Stimulated activated CD4-positive, alpha-beta T cell treated with anti-CD3 and anti-CD28 coated beads, Interleukin-4, amount 100 ng/mL, for 1 hour (primary cell): ENCODE data around the gene FAM186B.
"Not testable (repeated sequence)": the region's sequence is repeated elsewhere in the genome, so short reads cannot be mapped to it uniquely, and the experiment has no call there.

ENCODE experiments used
- DNase-seq: peaks from one replicate; pipeline ENCODE4 v3.0.0-alpha.2; 2020

The FAM186B gene

DNA sequence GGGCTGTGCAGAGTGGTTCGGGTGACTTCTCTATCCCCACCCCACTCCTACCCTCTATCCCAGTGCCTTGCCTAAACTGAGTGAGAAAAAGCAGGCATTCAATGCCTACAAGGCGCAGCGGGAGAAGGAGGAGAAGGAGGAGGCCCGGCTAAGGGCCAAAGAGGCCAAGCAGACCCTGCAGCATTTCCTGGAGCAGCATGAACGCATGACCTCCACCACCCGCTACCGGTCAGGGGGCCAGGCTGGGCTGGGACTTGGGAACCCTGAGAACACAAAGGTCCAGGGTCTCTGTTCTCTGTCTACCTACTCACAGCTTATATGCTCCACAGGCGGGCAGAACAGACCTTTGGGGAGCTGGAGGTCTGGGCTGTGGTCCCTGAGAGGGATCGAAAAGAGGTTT, 29.6 kb upstream of the FAM186B start:
- no peak for DNase-seq

DNA sequence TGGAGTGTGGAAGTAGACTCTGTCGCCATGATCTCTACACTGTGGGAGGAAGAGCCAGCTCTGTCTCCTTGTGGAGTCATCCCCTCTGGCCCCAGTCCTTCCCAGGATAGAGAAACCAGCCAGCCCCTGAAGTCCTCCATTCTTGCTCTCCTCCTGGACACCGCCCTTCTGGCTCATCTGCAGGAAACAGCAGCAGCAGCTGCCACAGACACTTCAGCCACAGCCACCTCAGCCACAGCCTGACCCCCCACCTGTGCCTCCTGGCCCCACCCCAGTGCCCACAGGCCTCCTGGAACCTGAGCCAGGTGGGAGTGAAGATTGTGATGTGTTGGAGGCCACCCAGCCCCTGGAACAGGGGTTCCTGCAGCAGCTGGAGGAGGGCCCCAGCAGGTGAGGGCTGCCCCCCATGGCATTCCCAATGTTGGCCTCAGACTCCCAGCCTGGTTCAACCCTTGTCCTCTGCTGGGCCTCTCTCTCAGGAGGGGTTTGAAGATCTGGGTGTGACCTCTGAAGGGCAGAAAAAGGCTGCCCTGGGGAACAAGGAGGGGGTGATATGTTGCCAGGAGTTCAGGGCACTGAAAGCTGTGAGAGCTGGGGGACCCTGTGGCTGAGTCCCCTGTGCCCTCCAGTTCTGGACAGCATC, 28.4 kb upstream of the FAM186B start:
- DNase-seq = no peak

GRCh38 chr12:49632986-49633702, 27.7 kb upstream of the FAM186B start:
- no peak for DNase-seq

- no peak for DNase-seq
These were observed 27.0 kb upstream of the FAM186B start for GRCh38 chr12:49632401-49632800.

DNA sequence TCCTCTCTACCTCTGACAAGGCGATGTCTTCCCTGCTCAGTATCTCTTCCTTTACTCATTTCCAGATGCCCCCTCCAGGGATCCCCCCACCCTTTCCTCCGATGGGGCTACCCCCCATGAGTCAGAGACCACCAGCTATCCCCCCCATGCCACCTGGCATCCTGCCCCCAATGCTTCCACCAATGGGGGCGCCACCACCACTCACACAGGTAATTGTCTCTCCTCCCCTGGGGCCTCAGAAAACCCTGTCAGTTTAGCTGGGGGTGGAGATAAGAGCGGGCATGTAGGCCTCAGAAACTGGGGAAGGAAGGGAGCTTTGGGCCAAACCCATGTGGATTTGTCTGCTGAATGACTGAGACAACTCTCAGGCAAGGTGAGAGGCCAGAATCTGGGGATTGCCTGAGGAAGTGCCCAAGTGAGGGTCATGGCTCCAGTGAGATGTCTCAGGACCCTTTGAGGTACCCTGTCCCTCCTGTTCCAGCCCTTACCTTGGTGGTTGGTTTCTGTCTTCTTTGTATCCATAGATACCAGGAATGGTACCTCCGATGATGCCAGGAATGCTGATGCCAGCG, 26.0 kb upstream of the FAM186B start:
- no peak for DNase-seq

DNA sequence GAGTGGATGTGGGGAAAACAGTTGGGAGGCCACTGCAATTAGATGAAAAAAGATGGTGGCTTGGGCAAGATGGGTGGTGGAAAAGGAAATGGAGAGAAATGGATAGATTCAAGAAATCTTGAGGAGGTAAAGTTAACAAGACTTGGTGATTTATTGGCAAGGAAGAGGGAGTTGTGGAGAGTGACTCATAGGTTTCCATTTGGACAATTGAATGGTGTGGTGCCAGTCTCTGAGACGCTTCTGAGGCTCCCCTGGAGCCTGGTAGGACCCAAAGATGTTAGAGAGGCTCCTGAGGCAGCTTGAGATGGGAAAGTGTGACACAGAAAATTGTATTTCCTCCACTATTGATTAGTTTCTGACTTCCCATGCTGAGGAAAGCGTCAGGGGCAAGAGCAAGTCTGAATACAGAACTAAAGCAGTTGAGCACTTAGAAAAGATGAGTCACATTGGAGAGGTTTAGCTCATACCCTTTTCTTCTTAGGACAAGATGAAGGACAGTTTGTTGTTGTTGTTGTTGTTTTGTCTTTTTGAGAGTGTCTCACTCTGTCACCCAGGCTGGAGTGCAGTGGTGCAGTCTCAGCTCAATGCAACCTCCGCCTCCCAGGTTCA, 22.4 kb upstream of the FAM186B start:
- no peak for DNase-seq

- no peak for DNase-seq
These were observed 21.4 kb upstream of the FAM186B start for GRCh38 chr12:49626836-49627235.

DNA sequence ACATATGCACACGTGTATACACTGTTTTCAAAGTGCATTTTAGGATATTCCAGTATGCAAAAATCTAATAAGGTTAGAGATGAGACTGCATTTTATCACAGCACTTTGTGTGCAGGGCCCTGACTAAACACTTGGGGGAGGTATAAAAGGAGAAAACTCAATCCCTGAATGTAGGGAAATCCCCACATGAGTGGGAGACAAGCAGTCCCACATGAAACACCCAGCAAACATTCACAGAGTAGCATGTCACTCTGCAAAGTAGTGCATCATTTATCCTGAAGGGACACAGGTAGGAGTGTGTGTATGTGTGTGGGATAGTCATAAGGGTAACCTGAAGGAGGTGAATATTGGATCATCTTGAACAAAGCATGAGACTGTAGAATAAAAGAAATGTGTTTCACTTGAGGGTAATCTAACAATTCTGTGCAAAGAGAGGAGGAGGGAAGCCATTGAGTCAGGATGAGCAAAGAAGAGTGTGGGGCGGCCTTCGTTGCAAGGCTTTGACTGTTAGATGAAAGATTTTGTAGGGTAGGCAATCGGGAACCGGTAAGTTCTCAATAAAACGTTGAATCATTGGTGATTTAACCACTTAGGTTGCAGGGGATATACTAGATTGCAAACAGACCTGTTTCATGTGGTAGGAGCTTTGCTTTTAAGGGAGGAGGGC, 20.9 kb upstream of the FAM186B start:
- peak; percentile 29 for DNase-seq

DNA sequence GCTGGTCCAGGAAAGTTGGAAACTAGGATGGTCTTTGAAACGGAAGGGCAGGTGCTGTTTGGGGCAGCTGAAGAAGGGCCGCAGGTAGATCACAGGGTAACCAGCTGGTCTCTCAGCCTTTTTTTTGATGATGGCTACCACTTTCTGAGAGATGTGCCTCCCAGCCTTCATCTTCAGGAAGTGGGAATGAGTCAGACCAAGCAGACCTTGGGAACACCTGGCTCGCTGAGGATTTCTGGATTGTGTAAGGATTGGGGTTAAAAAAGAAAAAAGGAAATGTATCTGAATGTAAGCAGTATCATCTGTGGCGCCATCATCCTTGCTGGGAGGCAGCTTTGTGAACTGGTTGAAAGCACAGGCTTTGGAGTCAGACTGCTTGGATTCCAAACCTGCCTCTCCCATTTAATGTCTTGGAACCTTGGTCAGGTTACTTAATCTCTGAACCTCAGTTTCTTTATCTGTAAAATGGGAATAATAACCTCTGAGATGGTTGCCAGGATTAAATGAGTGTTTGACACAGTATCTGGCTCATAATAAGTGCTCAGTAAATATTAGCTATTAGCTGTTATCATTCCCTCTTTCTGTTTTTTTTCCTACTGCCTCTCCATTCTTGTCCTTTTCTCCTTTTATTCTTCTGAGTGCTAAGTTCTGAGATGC, 19.6 kb upstream of the FAM186B start:
- DNase-seq = no peak

- peak; percentile 85 for DNase-seq
These were observed 17.9 kb upstream of the FAM186B start, which contains the start of gene PRPF40B for GRCh38 chr12:49623142-49623904. PRPF40B (plus strand) TSS chr12:49623561; CDS start chr12:49623591, 30 bp downstream.

DNA sequence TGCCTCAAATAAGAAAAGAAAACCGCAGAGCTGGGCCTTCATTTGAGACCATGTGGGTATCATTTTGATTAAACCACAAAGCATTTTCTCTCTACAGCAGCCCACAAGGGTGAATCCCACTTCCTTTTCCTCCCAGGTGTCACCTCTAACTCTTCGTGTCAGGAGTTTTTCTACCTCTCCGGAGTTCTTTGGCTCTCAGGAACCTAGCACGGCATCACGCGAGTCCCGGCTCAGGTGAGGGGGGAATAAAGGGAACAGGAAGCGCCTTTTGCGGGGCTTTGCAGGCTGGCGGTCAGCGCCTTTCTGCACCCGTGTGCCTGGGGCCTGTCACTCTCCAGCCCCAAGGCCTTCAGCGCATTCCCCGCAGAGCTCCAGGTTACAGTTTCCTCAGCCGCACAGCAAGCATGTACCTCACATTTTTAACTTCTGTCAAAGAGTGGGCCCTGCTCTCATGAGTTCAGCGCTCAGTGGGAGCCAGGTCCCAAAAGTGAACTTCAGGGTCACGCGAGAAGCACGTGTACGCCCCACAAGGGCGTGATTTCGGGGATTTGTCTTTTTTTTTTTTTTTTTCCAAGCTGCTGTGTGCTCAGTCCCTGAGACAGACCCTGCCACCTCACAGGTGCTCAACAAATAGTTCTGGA, 17.2 kb upstream of the FAM186B start:
- peak; percentile 32 for DNase-seq

GRCh38 chr12:49621651-49622500, 16.4 kb upstream of the FAM186B start:
- no peak for DNase-seq

DNA sequence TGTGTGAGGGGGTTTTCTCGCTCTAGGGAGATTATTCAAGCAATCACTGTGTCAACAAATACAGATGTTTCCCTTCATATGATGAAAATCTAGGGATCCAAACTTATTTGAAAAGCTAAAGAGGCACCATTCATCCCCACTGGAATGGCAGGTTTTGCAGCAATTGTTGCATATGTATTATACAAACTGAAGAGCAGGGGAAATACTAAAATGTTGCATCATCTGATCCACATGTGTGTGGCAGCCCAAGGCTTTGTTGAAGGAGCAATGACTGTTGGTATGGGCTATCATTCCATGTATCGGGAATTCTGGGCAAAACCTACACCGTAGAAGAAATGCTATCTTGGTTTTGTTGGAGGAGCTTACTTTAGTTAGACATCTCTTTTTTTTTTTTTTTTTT, 13.8 kb upstream of the FAM186B start:
- DNase-seq = no peak

DNA sequence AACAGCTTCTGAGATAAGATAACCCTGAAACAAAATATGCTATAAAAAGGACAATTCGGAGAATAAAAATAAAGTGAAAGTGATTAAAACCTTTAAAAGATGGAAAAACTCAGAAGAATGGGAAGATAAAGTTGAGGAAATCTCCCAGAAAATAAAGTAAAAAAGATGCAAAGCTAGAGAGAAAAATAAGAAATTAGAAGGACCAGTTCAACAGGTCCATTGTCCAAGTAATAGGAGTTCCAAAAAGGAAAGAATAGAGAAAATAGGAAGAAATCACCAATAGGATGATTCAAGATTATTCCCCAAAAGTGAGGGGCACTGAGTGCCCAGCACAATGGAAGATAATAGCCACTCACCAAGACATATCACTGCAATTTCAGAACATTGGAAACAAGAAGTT, 13.1 kb upstream of the FAM186B start:
- no peak for DNase-seq

DNA sequence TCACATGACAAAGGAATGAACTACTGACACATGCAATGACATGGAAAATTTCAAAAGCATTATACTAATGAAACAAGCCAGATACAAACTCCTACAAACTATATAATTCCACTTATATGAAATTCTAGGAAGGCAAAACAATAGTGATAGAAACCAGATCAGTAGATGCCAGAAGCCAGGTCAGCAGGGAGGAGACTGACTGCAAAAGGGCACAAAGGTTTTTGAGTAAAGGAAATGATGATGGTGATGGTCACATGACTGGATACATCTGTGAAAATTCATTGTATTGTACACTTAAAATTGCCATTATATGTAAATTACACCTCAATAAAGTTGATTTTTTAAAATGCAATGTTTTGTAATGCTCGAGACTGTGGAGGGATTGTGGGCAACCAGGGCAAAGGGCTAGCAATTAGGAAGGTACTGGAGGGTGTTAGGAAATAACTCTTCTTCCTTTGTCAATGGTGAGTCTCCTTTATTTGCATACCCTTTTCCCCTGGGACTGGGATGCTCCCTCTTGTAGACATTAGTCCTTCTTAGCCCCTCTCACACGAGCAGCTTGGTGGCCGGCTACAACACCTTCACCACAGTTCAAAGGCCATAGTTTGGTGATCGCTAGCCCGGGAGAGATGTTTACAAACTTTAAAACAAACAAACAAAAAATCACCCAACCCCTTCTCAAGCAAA, 11.2 kb upstream of the FAM186B start:
- no peak for DNase-seq

GRCh38 chr12:49615725-49616124, 10.3 kb upstream of the FAM186B start:
- DNase-seq = no peak

- no peak for DNase-seq
These were observed 6.8 kb upstream of the FAM186B start for GRCh38 chr12:49612210-49612609.

GRCh38 chr12:49610785-49611184, 5.3 kb upstream of the FAM186B start:
- DNase-seq = not testable (repeated sequence)

DNA sequence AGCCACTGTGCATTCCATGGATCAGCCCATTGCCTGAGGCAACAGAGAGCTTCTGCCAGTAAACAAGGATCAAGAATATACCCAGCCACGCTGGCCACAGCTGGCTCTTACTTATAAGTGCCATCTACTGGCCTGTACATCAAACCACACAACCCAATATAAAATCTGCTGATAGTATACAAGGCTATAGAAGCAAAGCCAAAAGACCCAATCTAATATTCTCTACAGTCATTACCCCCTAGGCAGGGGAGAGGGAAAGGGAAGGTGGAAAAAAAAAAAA, 4.4 kb upstream of the FAM186B start:
- DNase-seq = no peak
